GM21390 (cell line): ENCODE data around the gene CDKN2AIP.
"Not testable (repeated sequence)": the region's sequence is repeated elsewhere in the genome, so short reads cannot be mapped to it uniquely, and the experiment has no call there.

ENCODE experiments used
- ATAC-seq: cut with Tn5 transposase; IDR thresholded peaks from one replicate; pipeline ENCODE4 v1.9.1; 2021; ENCODE audit not compliant: unreplicated experiment

CDKN2AIP gene

DNA sequence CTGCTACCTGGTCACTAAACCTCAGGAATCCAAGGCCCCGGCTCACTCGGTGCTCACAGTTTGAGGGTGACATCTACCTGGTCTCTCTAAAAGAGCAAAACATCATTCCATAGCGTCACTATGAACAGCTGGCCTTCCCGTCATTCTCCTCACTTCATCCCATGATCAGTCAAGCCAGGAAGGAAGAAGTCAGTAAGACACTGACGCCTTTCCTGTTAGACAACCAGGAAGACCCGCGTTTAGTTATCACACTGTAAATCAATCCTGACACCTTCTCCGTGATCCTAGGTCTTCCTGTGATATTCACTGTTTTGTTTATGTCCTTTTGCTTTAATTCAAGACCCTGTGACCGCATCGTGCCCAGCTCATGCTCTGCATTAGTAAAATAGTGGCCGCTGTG, 31.6 kb upstream of the CDKN2AIP start:
- no peak for ATAC-seq

- no peak for ATAC-seq
Measured at GRCh38 chr4:183413234-183414200, 30.9 kb upstream of the CDKN2AIP start.

DNA sequence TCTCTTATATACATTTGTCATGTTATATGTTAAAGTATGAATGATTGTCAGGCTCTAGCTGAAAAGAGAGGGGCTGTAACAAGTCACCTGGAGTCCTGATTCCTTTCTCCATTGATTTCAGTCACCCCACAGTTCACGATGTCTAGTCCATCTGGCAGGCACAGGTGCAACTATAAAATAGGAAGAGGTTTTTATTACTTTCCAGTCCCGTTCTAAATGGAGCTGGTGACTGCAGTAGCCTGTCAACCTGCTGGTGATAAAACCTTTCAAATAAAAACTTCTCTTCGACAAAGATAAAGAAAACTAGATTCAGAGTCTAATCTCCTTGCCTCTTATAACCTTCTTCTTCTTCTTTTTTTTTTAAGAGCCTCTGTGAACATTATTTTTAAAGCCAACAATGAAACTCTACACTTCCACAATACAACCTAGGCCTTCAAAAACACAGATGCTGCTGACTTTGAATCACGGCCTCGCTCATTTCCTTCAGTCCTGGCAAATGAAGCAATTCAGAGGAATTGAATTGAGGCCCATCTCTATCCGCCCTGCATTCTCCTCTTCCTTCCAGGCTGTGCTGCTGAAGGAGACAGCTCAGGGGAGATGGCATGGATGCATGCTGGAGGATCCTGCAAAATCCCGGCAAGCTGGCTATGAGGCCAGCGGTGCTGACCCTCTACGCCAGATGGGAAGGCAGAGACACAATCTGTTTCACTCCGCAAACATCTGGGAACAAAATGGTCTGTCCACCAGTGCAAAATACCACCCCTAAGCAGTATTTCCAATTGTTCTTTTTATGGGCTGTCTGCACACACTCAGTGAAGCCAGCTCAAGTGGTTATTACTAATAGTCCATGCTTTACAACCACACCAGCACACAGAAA, 27.3 kb upstream of the CDKN2AIP start:
- no peak for ATAC-seq

- ATAC-seq = no peak
Measured at GRCh38 chr4:183422962-183423631, 21.3 kb upstream of the CDKN2AIP start.

- no peak for ATAC-seq
Measured at GRCh38 chr4:183424109-183424744, 20.2 kb upstream of the CDKN2AIP start.

- no peak for ATAC-seq
Measured at GRCh38 chr4:183426507-183426906, 17.9 kb upstream of the CDKN2AIP start.

GRCh38 chr4:183429489-183429888, 14.9 kb upstream of the CDKN2AIP start:
- ATAC-seq = no peak

GRCh38 chr4:183430317-183430993, 14.0 kb upstream of the CDKN2AIP start:
- no peak for ATAC-seq

GRCh38 chr4:183430994-183431347, 13.5 kb upstream of the CDKN2AIP start:
- no peak for ATAC-seq

GRCh38 chr4:183431614-183432013, 12.8 kb upstream of the CDKN2AIP start:
- no peak for ATAC-seq

- not testable (repeated sequence) for ATAC-seq
Measured at GRCh38 chr4:183433183-183433582, 11.3 kb upstream of the CDKN2AIP start.

DNA sequence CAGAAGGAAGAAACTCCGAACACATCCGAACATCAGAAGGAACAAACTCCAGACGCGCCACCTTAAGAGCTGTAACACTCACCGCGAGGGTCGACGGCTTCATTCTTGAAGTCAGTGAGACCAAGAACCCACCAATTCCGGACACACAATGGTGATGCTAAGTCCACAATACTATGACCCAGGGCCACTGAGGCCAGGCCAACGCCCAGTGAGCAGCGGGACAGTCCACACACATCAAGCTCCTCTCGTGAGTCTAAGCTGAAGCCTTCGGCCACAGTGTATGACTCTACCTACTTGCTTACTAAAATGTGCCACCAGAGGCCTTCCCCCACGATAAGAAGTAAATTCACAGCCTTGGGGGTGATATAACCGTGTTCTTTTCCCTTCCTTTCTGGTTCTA, 10.2 kb upstream of the CDKN2AIP start:
- no peak for ATAC-seq

- no peak for ATAC-seq
Measured at GRCh38 chr4:183434666-183435190, 9.7 kb upstream of the CDKN2AIP start.

GRCh38 chr4:183435803-183436202, 8.6 kb upstream of the CDKN2AIP start:
- no peak for ATAC-seq

DNA sequence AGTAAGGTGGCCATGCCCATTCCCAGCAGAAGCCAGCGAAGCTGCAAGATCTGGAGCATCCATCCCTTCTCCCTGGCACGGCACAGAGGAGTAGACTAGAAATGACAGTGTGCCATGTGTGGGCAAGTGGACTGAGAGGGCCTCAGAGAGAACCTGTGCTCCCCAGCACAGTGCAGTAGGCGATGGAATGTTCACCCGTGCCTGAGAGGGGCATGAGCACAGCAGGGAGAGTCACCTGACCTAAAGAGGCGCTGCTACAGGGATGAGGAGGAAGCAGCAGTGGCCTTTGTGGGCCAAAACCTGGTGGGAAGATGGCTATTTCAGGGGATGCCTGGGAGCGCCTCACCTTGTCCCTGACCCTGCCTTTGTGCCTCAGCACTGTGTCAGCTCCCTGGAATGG, 8.0 kb upstream of the CDKN2AIP start:
- no peak for ATAC-seq

DNA sequence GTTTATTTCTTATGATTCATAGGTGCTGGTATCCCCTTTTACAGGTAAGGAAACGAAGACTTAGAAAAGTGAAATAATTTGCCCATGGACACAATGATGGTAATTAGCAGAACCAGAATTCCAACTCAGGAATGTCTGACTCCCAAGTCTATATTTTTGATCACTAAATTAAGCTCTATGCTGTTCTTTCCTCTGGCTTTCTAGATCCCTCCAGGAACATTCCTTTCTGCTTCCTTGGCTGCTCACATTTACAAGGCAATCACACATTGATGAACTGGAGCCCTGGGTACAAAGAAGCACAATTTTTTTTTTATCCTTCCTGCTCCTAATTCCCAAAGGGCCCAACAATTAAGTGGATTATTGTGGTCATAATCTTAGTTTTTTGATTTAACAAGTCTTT, 7.0 kb upstream of the CDKN2AIP start:
- no peak for ATAC-seq

GRCh38 chr4:183438458-183439113, 5.8 kb upstream of the CDKN2AIP start:
- no peak for ATAC-seq

GRCh38 chr4:183441276-183441675, 3.2 kb upstream of the CDKN2AIP start:
- no peak for ATAC-seq

DNA sequence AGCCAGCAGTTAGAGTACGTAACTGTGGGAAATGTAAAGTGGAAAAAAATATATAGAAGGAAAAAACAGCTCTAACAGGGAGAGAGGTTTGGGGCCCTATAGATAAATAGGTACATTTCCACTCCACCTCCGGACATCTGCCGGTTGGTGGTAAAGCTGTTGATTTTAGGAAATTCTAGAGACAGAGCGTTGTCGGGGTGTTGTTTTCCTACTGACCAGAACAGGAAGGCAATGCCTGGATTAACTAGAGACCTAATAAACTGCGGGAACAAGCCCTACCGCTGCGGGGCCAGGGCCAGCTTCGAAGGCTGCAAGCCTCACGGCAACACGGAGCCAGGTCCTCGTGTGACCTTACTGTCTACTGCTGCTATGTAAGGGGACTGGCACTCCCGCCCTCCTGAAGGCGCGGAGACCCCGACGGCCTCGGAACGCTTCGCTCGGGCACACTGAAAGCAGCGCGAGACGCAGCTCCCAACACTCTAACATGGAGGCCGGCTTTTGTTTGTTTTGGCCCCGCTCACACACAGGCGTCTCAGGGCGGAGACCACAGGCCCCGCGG, 702 bp upstream of the CDKN2AIP start:
- no peak for ATAC-seq
